GM19372 (cell line): ENCODE results near the gene ITPRIPL2.

Experiments
- ATAC-seq: cut with Tn5 transposase; IDR thresholded peaks from one replicate; pipeline ENCODE4 v1.9.1; 2021; ENCODE audit warnings: mild to moderate bottlenecking, low read depth, moderate library complexity; ENCODE audit not compliant: unreplicated experiment

The ITPRIPL2 gene

DNA sequence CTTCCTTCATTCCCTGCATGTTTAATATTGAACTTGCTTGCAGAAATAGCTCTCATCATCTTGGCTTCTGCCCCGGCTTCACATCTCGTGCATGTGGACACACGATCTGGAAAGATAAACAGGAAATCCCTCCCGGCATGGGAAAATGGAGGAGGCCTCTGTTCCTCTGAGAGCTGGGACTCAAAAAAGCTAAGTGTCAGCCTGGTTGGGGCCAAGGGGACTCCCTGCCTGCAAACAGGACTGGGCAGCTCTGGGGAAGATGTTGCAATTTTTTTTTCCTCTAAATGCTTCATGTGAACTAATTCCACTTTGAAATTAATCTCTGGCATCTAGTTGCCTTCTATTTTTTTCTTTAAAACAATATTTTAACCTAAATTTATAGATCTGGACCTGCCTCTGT, 24.8 kb downstream of the ITPRIPL2 start:
- no peak for ATAC-seq

DNA sequence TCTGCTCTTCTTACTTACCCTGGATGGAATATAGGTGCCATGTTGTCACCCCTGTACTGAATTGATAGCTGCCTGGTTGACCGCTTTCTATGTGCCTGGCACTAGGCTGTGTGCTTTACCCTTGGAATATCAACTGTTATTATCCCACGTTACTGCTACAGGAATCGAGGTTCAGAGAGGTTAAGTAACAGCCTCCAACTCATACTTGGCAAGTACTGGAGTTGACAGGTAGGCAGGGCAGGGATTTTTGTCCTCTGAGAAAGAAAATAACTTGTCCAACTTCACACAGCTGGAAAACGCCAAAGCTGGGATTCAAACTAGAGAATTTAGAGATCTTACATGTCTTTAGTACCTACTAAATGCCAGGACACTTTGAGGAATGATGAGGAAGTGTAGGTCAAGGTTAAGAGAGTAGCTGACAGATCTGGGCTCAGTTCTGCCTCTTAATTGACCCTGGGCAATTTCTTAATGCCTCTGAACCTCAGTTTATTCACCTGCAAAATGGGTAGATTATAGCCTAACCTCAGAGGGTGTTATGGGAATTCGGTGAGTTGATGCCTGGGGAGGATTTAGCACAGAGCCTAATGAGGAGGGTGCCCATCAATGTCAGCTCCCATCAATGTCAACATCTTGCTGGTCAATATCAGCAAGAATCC, 25.8 kb downstream of the ITPRIPL2 start:
- ATAC-seq, result no peak

DNA sequence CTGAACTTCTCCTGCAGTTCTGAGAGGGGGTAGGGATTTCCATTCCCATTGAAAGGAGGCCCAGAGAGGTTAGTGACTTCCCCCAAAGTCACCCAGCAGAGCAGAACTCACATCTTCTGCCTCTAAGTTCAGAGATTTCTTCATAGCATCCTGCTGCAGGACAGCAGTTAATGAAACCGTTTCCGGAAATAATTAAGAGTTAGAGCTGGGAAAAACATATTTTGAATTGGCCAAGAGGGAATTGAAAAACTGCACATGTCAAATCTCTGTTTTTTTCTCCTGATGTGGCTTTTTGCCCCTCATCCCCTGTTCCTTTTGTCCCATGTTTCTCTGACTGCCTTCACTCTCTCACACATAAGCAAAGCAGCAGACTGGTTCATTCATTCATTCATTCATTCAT, 26.6 kb downstream of the ITPRIPL2 start:
- ATAC-seq, result no peak

DNA sequence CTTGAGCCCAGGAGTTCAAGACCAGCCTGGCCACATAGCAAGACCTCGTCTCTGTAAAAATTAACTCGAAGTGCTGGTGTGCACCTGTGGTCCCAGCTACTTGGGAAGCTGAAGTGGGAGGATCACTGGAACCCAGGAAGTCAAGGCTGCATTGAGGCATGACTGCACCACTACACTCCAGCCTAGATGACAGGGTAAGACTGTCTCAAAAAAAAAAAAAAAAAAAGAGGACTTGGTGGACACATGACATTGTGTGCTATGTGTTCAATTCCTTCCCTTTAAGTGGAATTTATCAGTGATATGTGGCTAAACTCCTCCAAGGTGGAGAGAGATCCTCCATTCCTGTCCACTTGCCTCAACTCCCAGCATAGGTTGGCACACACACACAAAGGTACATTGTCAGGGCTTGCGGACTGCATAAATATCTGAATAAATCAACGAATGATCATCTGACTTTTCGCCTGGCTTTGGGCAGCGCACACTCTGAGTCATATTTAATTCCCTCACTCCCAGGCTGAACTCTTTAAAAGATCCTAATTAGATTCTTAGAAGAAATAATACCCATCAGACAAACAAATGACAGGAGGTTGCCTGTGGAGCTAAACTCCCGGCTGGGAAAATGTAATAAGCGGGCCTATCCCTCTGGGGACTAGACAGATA, 29.3 kb downstream of the ITPRIPL2 start:
- ATAC-seq, result no peak

DNA sequence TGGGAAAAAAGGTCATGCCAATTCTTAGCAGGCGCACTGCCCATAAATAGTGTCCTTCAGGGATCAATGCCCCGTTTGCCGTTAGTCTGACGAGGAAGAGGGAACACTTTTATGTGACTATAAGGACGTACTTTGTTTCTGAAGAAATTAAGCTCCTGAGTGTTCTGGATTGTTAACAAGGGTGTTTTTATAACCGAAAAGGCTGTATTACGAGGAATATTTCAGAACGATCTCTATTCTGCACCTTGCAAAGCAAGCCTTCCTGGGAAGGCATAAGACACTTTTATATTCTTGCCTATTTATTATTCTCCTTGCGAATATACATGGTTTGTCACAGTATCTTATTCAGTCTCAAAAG, 29.8 kb downstream of the ITPRIPL2 start:
- ATAC-seq, result no peak

DNA sequence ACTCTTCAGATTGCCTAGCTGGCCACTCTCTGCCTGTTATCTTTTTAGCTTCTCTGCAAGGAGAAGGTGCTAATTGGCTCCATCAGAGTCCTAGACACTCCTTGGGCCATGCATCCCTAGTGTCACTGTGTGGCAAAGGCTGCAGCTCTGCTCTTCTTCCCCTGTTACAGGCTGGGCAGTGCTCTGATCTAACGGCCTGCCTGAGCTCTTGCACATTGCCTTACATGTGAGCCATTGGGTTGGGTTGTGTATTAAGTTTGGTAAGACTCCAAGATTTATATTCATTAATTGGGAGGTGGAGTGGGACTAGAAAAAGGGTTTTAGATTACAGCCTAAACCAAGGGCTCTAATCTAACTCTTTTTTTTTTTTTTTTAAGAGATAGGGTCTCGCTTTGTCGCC, 31.2 kb downstream of the ITPRIPL2 start:
- no peak for ATAC-seq

DNA sequence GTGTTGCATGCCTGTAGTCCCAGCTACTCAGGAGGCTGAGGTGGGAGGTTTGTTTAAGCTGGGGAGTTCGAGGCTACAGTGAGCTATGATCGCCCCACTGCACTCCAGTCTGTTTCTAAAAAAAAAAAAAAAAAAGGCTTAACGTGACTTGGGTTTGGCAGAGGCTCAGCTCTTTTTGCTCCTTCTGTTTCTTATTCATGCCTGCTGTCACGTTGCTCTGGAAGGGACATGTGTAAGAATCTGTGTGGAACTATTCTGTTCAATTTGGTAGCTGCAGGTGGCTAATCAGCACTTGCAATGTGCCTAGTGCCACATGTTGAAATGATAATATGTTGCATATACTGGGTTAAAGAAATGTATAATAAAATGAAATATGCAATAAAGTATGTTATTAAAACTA, 33.4 kb downstream of the ITPRIPL2 start:
- ATAC-seq, result no peak

DNA sequence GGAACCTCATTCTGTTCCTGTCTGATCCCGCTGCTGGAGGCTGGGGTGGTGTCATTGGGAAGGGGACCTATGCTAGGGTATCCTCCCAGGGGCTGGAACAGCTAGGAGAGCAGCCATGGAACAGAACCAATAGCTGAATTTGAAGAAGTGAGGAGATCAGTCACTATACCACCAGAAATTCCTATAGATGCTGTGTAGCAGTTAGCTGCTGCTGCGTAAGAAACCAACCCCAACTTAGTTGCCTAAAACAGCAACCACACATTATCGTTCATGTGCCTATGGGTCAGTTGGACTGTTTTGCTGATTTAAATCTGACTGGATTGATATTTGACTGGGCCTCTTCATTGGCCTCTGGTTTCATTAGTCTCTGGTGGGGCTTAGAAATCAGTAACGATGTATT, 33.9 kb downstream of the ITPRIPL2 start:
- ATAC-seq, result no peak

DNA sequence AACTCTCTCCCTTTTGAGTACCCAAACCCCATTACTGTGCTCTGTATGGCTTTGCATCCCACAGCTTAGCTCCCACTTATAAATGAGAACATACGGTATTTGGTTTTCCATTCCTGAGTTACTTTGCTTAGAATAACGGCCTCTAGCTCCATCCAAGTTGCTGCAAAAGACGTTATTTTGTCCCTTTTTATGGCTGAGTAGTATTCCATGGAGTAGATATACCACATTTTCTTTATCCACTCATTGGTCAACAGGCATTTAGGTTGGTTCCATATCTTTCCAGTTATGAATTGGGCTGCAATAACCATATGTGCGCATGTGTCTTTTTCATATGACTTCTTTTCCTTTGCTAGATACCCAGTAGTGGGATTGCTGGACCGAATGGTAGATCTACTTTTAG, 34.4 kb downstream of the ITPRIPL2 start:
- no peak for ATAC-seq

DNA sequence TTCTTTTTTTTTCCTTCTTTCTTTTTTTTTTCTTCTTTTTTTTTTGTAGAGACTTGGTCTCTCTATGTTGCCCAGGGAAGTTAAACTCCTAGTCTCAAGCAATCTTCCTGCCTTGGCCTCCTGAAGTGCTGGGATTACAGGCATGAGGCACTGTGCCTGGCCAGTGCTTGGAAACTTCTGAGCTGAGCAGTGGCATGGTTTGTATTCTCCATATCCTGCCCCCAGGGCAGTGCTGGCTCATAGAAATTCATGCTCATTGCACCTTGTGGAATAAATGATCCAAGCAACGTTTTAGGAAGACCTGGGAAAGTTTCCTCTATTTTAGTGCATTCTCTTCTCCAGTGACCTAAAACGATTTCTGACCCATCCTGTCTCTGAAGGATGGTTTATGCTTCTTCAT, 37.5 kb downstream of the ITPRIPL2 start:
- no peak for ATAC-seq

DNA sequence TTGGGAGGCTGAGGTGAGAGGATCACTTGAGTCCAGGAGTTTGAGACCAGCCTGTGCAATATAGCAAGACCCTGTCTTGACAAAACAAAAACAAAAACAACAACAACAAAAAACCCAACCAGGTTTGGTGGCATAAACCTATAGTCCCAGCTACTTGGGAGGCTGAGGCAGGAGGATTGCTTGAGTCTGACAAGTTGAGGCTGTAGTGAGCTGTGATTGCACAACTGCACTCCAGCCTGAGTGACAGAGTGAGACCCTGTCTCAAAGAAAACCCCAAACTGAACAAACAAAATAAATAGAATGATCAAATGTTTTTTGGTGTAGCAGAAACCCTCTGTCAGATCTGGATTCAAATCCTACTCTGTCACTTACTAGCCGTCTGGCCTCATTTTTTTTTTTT, 38.3 kb downstream of the ITPRIPL2 start:
- ATAC-seq, result no peak

DNA sequence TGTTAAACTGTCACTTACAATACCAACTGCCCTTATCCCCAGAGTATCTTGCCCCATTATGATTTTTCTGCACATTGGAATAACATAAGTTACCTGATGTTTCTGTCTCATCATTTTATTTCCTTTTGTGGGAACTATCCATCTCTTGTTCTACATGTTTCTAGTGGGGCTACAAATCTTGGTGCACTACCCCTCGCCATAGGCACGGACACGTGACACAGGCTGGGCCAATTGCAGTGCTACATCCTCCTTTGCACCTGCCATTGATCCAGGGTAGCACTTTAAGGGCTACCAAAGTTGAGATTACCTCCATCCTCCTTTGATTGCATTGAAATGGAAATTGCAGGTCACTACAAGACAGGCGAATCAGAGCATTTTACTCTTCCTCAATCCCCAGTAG, 40.1 kb downstream of the ITPRIPL2 start:
- ATAC-seq, result no peak

DNA sequence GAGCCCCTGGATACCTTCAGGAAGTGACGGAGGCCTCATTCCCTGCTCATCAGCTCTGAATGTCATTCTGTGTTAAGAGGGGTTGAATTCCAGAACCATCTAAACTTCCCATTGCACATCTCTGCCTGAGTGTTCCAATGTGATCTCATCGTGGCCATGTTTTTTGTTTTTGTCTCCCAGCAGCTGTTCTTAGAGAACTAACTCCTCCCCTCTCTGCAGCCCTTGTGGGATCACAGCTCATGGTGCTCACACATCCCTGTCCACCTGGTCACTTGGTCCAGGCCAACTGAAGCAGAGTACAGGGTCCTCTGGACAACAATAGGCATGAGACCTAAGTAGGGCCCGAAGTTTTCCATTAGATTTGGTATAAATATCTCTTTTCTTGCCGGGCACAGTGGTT, 48.3 kb downstream of the ITPRIPL2 start:
- ATAC-seq, result no peak

DNA sequence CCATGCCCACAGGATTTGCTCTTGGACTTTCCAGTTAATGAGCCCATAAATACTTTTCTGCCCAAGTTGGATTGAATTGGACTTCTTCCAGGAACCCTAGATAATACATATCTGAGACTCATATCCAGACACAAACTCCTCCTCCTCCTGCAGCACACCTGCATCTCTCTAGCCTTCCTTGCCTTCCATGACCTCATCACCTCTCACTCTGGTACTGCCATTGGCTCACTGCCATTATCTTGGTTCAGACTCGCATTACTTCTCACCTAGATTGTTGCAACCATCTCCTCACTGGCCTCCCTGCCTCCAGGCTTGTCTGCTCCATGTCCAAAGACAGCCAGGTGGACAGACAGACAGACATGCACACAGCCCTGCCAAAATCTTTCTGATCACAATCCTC, 49.5 kb downstream of the ITPRIPL2 start:
- no peak for ATAC-seq

DNA sequence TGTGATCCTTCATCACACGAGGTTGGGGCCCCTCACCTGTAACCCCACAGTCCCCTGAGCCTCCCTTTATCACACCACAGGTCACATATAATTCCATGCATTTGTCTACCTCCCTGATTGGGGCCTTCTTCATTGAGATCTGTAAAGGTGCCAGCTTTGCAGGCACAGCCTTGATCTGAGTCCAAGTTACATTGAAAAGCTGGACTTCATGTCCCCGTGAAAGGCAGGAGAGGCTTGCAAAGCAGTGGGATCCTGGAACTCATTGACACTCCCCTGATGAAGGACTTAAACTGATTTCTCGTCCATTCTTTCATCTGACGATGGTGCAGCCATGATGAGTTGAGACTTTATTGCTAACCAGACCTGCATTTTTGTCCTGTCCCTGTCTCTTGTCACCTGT, 50.5 kb downstream of the ITPRIPL2 start:
- no peak for ATAC-seq

DNA sequence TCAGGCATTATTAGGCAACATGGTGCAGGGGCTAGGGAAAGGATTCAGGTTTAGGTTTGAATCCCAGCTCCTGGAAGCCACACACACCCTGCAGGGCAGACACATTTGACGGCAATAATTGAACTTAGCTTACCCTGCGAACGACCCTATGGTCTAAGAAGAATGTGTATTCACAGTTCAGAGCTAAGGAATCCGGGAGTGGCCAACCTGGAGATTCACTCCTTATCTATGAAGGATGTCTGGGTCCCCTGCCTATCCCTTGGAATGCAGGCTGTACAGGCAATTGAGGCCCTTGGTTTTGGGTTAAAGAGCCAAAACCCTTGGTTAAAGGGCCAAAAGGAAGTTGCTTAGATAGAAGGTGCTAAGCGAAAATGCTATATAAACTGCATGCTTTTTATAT, 51.3 kb downstream of the ITPRIPL2 start:
- no peak for ATAC-seq

DNA sequence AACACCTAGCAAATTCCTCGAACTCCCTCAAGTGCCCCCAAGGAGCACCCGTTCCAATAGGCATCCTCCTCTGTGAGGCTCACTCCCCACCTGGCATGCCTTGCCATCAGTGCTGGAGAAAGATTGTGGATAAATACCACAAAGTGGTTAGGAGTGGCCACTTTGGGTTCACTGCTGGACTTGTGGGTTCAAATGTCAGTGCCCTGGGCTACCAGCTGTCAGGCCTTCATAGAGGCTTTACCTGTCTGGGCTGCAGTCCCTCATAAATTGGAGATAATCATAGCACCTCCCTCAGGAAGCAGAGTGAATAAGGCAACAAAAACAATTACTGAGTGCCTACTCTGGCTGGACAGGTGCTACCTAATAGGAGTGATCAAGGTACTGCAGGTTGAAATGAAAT, 52.7 kb downstream of the ITPRIPL2 start:
- ATAC-seq, result no peak

DNA sequence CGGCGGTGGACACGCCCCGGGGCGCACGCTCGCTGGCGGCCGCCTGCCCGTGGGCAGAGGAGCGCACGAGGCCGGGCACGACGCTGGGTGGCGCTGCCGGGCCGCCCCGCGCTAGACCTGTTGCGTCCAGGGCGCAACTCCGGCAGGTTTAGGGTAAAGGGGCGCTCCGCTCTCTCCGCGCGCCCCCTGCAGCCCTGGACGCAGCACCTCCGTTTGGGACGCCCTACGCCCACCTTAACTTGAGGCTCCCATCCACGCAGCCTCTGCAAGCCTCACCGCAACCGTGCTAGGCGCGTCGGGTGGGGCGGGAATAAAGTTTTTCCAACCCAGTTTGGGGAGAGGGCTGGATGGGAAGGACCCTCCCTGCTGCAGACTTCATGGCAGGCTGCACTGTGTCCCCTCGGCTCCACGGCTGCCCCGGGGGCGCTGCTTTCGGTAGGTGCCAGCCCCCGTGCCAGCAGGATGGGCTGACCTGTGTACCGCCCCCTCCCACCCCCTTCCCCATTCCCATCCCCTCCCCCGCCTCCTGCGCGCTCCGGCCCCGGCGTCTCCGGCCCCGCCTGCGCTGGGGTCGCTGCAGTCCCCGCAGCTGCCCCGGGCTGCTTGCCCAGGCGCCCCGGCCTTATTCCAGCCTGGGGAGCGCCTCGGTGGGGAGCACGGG, 54.1 kb downstream of the ITPRIPL2 start, which contains the start of gene SYT17:
SYT17 (plus strand) TSS at position 531 of the 661 bp plus-strand sequence. CDS start 407 bp downstream, outside the sequence.
- ATAC-seq, result no peak

DNA sequence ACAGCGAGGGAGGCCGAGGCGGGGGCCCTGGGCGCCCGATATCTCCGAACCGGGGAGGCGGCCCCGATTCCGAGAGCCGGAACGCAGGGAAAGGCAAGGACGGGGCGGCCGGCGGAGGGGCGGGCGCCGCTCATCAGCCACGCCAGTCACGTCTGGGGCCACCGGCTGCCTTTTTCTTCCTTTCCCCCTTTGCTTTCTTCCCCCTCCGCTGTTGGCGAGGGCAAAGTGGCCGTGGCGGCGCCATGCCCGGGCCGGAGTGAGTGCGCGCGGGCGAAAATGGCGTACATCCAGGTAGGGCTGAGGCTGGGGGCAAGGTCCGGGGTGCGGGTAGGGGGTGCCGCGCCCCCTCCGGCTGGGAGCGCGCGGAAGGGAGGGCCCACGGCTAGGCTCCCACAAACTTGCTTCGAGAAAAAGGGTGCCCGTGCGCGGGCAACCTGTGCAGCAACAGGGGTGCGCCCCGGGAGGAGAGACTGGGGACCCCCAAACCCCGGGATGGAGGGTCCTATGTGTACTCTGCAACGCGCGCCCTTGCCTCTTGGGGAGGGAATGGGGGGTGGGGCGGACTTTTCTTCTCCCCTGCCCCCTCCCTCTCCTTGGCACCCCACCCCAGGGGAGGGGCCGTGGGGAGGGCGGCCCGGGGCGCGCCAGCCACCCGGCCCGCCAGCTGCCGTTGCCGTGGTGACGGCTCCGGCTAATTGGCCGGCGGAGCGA, 54.8 kb downstream of the ITPRIPL2 start:
- ATAC-seq, result no peak

DNA sequence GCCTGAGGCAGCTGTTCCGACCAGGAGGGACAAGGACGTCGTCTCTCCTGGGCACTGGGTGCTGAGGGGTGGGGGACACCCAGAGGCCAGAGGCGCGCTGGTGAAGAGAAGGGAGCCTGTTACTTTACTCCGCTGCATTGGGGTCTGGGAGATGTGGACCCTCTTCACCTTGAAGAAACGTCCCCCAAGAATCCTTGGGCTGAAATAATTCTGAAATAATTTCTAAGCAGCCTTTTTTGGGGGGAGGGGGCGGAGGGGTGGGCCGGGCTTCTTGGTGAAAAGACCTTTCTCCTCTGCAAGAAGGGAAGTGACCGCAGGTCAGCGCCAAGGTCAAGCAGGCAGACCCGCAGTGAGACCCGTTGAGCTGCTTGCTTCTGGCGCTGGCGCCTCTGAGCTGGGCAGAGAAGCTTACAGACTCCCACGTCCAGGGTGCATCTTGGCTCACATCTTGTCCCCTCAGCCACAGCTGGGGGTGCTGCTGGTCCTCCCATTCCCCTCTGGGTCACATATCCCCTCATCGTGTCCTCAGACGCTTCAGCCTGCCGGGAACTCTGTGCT, 55.4 kb downstream of the ITPRIPL2 start:
- no peak for ATAC-seq

DNA sequence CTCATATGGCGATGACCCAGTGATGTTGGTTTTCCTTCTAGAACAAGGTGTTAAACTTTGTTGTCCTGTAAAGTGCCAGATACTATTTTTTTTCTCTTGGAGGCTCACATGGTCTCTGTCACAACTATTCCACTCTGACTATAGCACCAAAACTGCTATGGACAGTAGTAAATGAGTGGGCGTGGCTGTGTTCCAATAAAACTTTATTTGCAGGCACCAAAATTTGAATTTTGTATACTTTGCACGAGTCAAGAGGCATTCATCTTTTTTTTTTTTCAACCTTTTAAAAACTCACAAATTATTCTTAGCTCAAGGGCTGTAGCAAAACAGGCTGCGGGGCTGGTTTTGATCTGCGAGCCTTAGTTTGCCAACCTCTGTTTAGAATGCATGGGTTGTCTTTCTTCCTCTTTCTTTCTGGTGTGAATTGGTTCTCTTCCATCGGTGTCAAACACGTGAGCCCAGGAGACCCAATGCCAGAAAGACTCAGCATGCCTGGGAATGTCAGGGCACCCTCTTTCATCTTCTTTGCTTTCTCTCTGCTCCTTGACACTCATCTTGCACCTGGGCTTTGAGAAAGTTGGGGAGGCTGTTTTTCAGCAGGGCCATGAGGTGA, 56.4 kb downstream of the ITPRIPL2 start:
- ATAC-seq, result no peak
